K562 (cell line): Measurements from ENCODE around the gene APLF. TPM values are rescaled to one million over a fixed set of nuclear protein-coding genes. Genes with fewer than 3 reads are reported as not detected.

Source experiments
- CEBPB ChIP-seq: fragments of 450-650 bp; IDR thresholded peaks from 2 replicates; pipeline ENCODE4 v1.6.1; 2016; ENCODE audit warnings: missing genetic modification characterization, missing compliant biosample characterization
- CEBPG ChIP-seq, 3 experiments: fragments of 200-800 bp in 1 of 3; sonication (Bioruptor generic) in 1 of 3; sonication (generic) in 1 of 3; formaldehyde crosslinking in 1 of 3; IDR thresholded peaks in 2 of 3; conservative IDR thresholded peaks in 1 of 3; 2 replicates each; pipeline versions ENCODE4 v1.6.1 to v1.8.0; 2016 to 2022; ENCODE audit warnings: missing compliant biosample characterization in 2 of 3, missing genetic modification characterization in 2 of 3, mild to moderate bottlenecking in 1 of 3, missing genetic modification reagents in 1 of 3
- EP400 ChIP-seq: fragments of 450-650 bp; IDR thresholded peaks from 2 replicates; pipeline ENCODE4 v1.6.1; 2017; ENCODE audit warnings: antibody characterized with exemption, mild to moderate bottlenecking, moderate library complexity
- FIP1L1 ChIP-seq: fragments of 200-400 bp; formaldehyde crosslinking; IDR thresholded peaks from 2 replicates; pipeline ENCODE4 v1.6.1; 2018; ENCODE audit warnings: mild to moderate bottlenecking, low read depth, low read length; ENCODE audit not compliant: poor library complexity, severe bottlenecking
- FOXJ2 ChIP-seq: fragments of 200-800 bp; sonication (Bioruptor generic); IDR thresholded peaks from 2 replicates; pipeline ENCODE4 v1.6.1; 2016; ENCODE audit warnings: missing genetic modification characterization, missing compliant biosample characterization
- GABPB2 ChIP-seq: fragments of 250-450 bp; sonication (Bioruptor Pico); conservative IDR thresholded peaks from 2 replicates; pipeline ENCODE4 v1.5.1; 2021; ENCODE audit warnings: mild to moderate bottlenecking
- HINFP ChIP-seq: fragments of 450-650 bp; conservative IDR thresholded peaks from 2 replicates; pipeline ENCODE4 v1.6.1; 2016; ENCODE audit warnings: missing genetic modification characterization, low read depth, mild to moderate bottlenecking, control low read depth, missing compliant biosample characterization
- KDM2B ChIP-seq: fragments of 250-450 bp; sonication (Bioruptor Pico); IDR thresholded peaks from 2 replicates; pipeline ENCODE4 v1.8.0; 2021; ENCODE audit warnings: mild to moderate bottlenecking, moderate library complexity
- MITF ChIP-seq: IDR thresholded peaks from 2 replicates; pipeline ENCODE4 v1.6.1; 2014; ENCODE audit warnings: antibody characterized with exemption
- POLR2H ChIP-seq: IDR thresholded peaks from 2 replicates; pipeline ENCODE4 v1.6.1; 2016; ENCODE audit warnings: missing genetic modification characterization, low read depth, mild to moderate bottlenecking, control low read depth, missing compliant biosample characterization, moderate library complexity
- RREB1 ChIP-seq: fragments of 250-450 bp; sonication (Bioruptor Pico); IDR thresholded peaks from 2 replicates; pipeline ENCODE4 v1.4.0; 2020
- RUNX1 ChIP-seq: sonication (generic); IDR thresholded peaks from 2 replicates; pipeline ENCODE4 v1.6.1; 2016; ENCODE audit warnings: antibody characterized with exemption, low read depth
- SRSF9 ChIP-seq: fragments of 200-400 bp; formaldehyde crosslinking; IDR thresholded peaks from 2 replicates; pipeline ENCODE4 v1.6.1; 2017; ENCODE audit warnings: low read depth, low read length, borderline replicate concordance
- ZNF197 ChIP-seq: fragments of 200-800 bp; sonication (Bioruptor generic); IDR thresholded peaks from 2 replicates; pipeline ENCODE4 v1.6.1; 2016; ENCODE audit warnings: low read depth, missing genetic modification characterization, missing compliant biosample characterization
- ZNF24 ChIP-seq: fragments of 450-650 bp; IDR thresholded peaks from 2 replicates; pipeline ENCODE4 v1.6.1; 2016
- ZNF507 ChIP-seq: conservative IDR thresholded peaks from 2 replicates; pipeline ENCODE4 v1.6.1; 2017; ENCODE audit warnings: missing genetic modification characterization, missing compliant biosample characterization
- ZNF740 ChIP-seq, 3 experiments: fragments of 200-800 bp in 1 of 3; sonication (Bioruptor generic) in 1 of 3; sonication (generic) in 1 of 3; formaldehyde crosslinking in 1 of 3; IDR thresholded peaks; 2 replicates each; pipeline versions ENCODE4 v1.6.1 to v1.8.0; 2016 to 2022; ENCODE audit warnings: mild to moderate bottlenecking in 2 of 3, missing compliant biosample characterization in 2 of 3, missing genetic modification characterization in 2 of 3, missing genetic modification reagents in 1 of 3
- polyA plus RNA-seq, 8 experiments: library from polyadenylated mRNA; depleted of rRNA in 4 of 8; stranded (reverse) in 5 of 8; unstranded in 3 of 8; fragments of >200 nt; fragmentation: Nextera tagmentation in 2 of 8; fragmentation: Illumina TruSeq in 1 of 8; extraction: Ambion mirVana in 2 of 8; extraction: Trizol in 1 of 8; gene quantifications; 2 replicates each; pipeline versions ENCODE4 v1.2.1 to v1.2.3, GENCODE V29; 2011 to 2014; ENCODE audit warnings: inconsistent platforms in 1 of 8, missing spikeins in 1 of 8
- total RNA-seq, 7 experiments: library from RNA; depleted of rRNA in 6 of 7; stranded (reverse); fragments of >200 nt in 6 of 7; fragmentation: Illumina TruSeq in 2 of 7; extraction: Trizol in 2 of 7; gene quantifications; 2 replicates each; pipeline versions ENCODE4 v1.2.1 to v1.2.3, GENCODE V29; 2011 to 2021; ENCODE audit warnings: low replicate concordance in 1 of 7

The APLF gene
- total and polyA plus RNA-seq, 9 of the 15 experiments (the other 6 are each of a cell fraction or from before 2014, with no cell fraction given) = 0.07 to 1.1 (median 0.71) TPM

GRCh38 chr2:68420254-68420910 is 47.0 kb upstream of the APLF start (continued):
- TF ChIP-seq MITF = no peak
- no peak for TF ChIP-seq RUNX1
- peak; percentile 72 for TF ChIP-seq HINFP (tag)
- TF ChIP-seq ZNF740 (CRISPR knock-in tag; IDR thresholded peaks at IDR 0.05) = no peak
- 0 out of 4 replicates have a peak, but pooled peaks of 1 of the 2 experiments have one; percentile 35 for TF ChIP-seq ZNF740 (tag; IDR thresholded peaks at IDR 0.05)
- TF ChIP-seq FOXJ2 (tag) = peak; percentile 91
- TF ChIP-seq CEBPB (tag) = peak; percentile 97
- TF ChIP-seq CEBPG (CRISPR knock-in tag; IDR thresholded peaks at IDR 0.05) = peak; percentile 99
- TF ChIP-seq CEBPG (tag; conservative IDR thresholded peaks at IDR 0.05 in 1 of 2, IDR thresholded peaks at IDR 0.05 in 1 of 2) = peak; percentile 100
- TF ChIP-seq ZNF197 (CRISPR knock-in tag) = peak; percentile 72
- no peak for TF ChIP-seq FIP1L1
- no peak for TF ChIP-seq GABPB2 (CRISPR knock-in tag)
- TF ChIP-seq POLR2H = peak; percentile 84
- no peak for TF ChIP-seq SRSF9
- peak; percentile 80 for TF ChIP-seq EP400
- TF ChIP-seq ZNF507 (tag) = no peak
- TF ChIP-seq RREB1 = peak; percentile 94
- no peak for TF ChIP-seq KDM2B (CRISPR knock-in tag)
- peak; percentile 68; the same call in 1 of the 2 replicates for TF ChIP-seq ZNF24
